GM21528 (cell line): ENCODE measurements around the gene RAB33A.
"Not testable (repeated sequence)": the region's sequence is repeated elsewhere in the genome, so short reads cannot be mapped to it uniquely, and the experiment has no call there.

ENCODE experiments used
- ATAC-seq: cut with Tn5 transposase; IDR thresholded peaks from one replicate; pipeline ENCODE4 v1.9.1; 2021; ENCODE audit warnings: mild to moderate bottlenecking, moderate library complexity; ENCODE audit not compliant: unreplicated experiment, low FRiP score

Gene RAB33A

DNA sequence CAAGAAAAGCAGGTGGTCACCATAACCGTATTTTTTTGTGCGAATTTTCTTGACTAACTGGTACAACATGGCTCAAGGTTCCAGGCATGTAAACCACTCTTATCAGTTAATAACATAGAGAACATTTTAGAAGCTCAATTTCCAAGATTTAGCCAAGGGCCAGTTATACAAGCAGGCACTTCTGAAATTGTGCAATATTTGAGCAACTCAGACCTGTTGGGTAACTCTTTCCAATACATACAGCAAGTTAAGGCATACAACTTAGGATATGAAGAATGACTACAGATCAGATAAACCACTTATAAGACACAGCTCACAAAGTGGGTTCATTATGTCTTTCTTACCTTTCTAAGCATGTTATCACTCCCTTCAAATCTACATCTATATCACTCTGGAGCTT, 53.0 kb downstream of the RAB33A start:
- no peak for ATAC-seq

DNA sequence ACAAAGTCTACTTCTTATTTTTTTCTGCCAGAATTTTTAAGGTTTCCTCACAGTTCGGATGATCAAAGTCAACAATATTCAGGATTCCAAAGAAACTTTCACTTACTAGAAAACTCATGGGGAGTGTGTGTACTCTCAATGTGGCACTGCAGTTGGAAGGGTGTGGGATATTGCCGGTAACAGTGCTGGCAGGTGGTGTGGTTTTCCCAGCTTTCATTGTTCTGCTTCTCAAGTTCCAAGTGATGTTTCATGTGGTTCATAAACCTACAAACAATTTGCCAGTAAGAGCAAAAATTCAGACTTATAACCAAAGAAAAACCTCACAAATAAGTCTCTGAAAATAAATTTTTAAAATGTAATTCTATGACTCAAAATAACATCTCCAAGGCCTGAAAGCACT, 57.1 kb downstream of the RAB33A start:
- no peak for ATAC-seq

DNA sequence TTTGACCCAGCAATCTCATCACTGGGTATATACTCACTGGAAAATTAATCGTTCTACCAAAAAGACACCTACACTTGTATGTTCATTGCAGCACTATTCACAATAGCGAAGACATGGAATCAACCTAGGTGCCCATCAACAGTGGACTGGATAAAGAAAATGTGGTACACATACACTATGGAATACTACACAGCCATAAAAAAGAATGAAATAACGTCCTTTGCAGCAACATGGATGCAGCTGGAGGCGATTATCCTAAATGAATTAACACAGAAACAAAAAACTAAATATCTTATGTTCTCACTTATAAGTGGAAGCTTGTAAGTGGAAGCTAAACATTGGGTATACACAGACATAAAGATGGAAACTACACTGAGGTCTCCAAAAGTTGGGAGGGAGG, 59.4 kb downstream of the RAB33A start:
- not testable (repeated sequence) for ATAC-seq
